ENCODE data around the gene ZSCAN16. TPM values are rescaled to one million over a fixed set of nuclear protein-coding genes. Genes with fewer than 3 reads are reported as not detected.

ZSCAN16 gene
- total RNA-seq, 2 experiments from 2014 or later, result 7.6 to 8.6 TPM

DNA sequence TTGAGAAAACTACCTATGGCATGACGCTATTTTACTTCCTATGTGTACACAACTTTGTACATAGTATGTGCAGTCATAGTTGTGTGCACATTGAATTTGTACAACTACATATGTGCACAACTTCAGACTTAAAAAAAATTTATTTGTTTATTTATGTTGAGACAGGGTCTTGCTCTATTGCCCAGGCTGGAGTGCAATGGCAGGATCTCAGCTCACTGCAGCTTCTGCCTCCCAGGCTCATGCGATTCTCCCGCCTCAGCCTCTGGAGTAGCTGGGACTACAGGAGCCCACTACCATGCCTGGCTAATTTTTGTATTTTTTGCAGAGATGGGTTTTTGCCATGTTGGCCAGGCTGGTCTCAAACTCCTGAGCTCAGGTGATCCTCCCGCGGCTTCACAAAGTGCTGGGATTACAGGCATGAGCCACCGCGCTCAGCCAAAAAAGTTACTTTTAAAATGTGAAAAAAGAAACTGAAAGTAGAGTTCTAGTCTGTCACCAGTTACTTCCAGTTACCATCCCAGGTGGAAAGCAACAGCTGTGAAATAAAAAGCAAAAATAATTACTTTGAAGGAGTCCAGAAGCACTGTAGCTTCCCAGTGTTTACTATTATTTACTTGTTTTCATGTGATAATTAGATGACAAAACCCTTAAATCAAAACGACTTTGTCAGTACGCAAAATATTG is 15.6 kb downstream of the ZSCAN16 start:
- peak overlapping the region; percentile 79; the same call in 1 of the 2 replicates for H2AFZ ChIP-seq (ENCODE audit: low read length)
- peaks cover 10% of the 10 kb centered on the region for H3K36me3 ChIP-seq (ENCODE audit: insufficient read depth, low read length)
- H3K27ac ChIP-seq (ENCODE audit: low read depth, low read length, poor library complexity, severe bottlenecking), result no peak overlapping the region
- no peak for DNase-seq (ENCODE audit: low spot score)
- peak overlapping the region; percentile 77 for H3K4me2 ChIP-seq (ENCODE audit: low read length)
- peaks cover 44% of the 10 kb centered on the region for H3K79me2 ChIP-seq (ENCODE audit: insufficient read depth, low read depth, low read length)
- no peaks in the 10 kb centered on the region for H3K9me2 ChIP-seq (ENCODE audit: insufficient read depth, low read length)
- intact Hi-C loops (cut with micrococcal nuclease; ENCODE audit: unreplicated experiment), result loop anchor here (2.0 to 10.0 kb wide), 4 partner anchors 259 to 1925 kb away; partner anchors contain the start of genes POLR1H, PPP1R11 and ZSCAN12
- peak overlapping the region; percentile 7 for H3K4me3 ChIP-seq (ENCODE audit: low read depth, low read length, poor library complexity, severe bottlenecking)
- no TSS peak for BruUV-seq (replicated peaks)
- TF ChIP-seq, protein P1, sequence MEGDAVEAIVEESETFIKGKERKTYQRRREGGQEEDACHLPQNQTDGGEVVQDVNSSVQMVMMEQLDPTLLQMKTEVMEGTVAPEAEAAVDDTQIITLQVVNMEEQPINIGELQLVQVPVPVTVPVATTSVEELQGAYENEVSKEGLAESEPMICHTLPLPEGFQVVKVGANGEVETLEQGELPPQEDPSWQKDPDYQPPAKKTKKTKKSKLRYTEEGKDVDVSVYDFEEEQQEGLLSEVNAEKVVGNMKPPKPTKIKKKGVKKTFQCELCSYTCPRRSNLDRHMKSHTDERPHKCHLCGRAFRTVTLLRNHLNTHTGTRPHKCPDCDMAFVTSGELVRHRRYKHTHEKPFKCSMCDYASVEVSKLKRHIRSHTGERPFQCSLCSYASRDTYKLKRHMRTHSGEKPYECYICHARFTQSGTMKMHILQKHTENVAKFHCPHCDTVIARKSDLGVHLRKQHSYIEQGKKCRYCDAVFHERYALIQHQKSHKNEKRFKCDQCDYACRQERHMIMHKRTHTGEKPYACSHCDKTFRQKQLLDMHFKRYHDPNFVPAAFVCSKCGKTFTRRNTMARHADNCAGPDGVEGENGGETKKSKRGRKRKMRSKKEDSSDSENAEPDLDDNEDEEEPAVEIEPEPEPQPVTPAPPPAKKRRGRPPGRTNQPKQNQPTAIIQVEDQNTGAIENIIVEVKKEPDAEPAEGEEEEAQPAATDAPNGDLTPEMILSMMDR (conservative IDR thresholded peaks at IDR 0.05; ENCODE audit: low read length), result no peak
- TF ChIP-seq EZH2phosphoT487 (IDR thresholded peaks at IDR 0.05; ENCODE audit: borderline replicate concordance, low read depth, low read length), result no peak
- H3K9me3 ChIP-seq (ENCODE audit: low read length), result no peaks in the 10 kb centered on the region
- peaks cover 4% of the 10 kb centered on the region; the same call in 1 of the 2 replicates for H4K20me1 ChIP-seq (ENCODE audit: insufficient read depth, low read length)
- H3K4me1 ChIP-seq (ENCODE audit: insufficient read depth, low read length, poor library complexity, severe bottlenecking), result peaks cover 48% of the 10 kb centered on the region
- POLR2A ChIA-PET, result interaction anchor here (0.7 to 8.6 kb wide), 5 partner anchors 11 to 317 kb away, joined by 3 to 64 read pairs (median 14); partner anchors contain the start of genes ZKSCAN4 and ZSCAN16
- CTCF ChIA-PET (ENCODE audit: unreplicated experiment), result no interaction called here

DNA sequence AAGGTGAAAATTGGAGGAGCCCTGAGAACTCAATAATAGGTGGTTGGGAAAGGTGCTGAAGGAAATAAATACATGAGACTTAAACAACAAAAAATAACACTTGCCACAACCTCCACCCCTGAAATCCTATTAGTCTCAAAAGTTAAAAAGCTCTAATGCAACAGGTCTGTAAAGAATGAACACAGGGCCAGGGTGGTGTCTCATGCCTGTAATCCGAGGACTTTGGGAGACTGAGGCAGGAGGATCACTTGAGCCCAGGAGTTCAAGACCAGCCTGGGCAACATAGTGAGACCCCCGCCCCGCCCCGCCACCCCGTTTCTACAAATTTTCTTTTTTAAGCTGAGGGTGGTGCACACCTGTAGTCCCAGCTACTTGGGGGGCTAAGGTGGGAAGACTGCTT is 16.2 kb downstream of the ZSCAN16 start:
- intact Hi-C loops (cut with micrococcal nuclease; ENCODE audit: unreplicated experiment), result loop anchor here (1.0 to 10.0 kb wide), 7 partner anchors 16 to 1924 kb away; partner anchors contain the start of genes POLR1H, PPP1R11, ZKSCAN3 and ZKSCAN4
- POLR2A ChIA-PET, result interaction anchor here (0.6 to 8.6 kb wide), 8 partner anchors 10 to 305 kb away, joined by 3 to 64 read pairs (median 9); partner anchors contain the start of genes ZKSCAN4 and ZSCAN16
- BruUV-seq (replicated peaks), result no TSS peak
- TF ChIP-seq, protein P1 (conservative IDR thresholded peaks at IDR 0.05; ENCODE audit: low read length), result no peak
- TF ChIP-seq EZH2phosphoT487 (IDR thresholded peaks at IDR 0.05; ENCODE audit: borderline replicate concordance, low read depth, low read length), result no peak
- H3K4me1 ChIP-seq (ENCODE audit: insufficient read depth, low read length, poor library complexity, severe bottlenecking), result peaks cover 42% of the 10 kb centered on the region
- peak overlapping the region; percentile 7 for H3K4me3 ChIP-seq (ENCODE audit: low read depth, low read length, poor library complexity, severe bottlenecking)
- H3K79me2 ChIP-seq (ENCODE audit: insufficient read depth, low read depth, low read length), result peaks cover 38% of the 10 kb centered on the region
- CTCF ChIA-PET (ENCODE audit: unreplicated experiment), result no interaction called here
- no peaks in the 10 kb centered on the region for H3K9me2 ChIP-seq (ENCODE audit: insufficient read depth, low read length)
- H3K36me3 ChIP-seq (ENCODE audit: insufficient read depth, low read length), result peaks cover 17% of the 10 kb centered on the region
- H3K9me3 ChIP-seq (ENCODE audit: low read length), result no peaks in the 10 kb centered on the region
- H3K27ac ChIP-seq (ENCODE audit: low read depth, low read length, poor library complexity, severe bottlenecking), result no peak overlapping the region
- H3K4me2 ChIP-seq (ENCODE audit: low read length), result peak overlapping the region; percentile 77
- no peak for DNase-seq (ENCODE audit: low spot score)
- H2AFZ ChIP-seq (ENCODE audit: low read length), result peak overlapping the region; percentile 79; the same call in 1 of the 2 replicates
- H4K20me1 ChIP-seq (ENCODE audit: insufficient read depth, low read length), result peaks cover 4% of the 10 kb centered on the region; the same call in 1 of the 2 replicates

Data from OCI-LY7 (cell line).